HG03457 (cell line): Measurements from ENCODE around the gene C1orf167.

Experiments
- ATAC-seq: cut with Tn5 transposase; IDR thresholded peaks from one replicate; pipeline ENCODE4 v1.9.1; 2021; ENCODE audit warnings: moderate number of reproducible peaks; ENCODE audit not compliant: unreplicated experiment

Gene C1orf167

DNA sequence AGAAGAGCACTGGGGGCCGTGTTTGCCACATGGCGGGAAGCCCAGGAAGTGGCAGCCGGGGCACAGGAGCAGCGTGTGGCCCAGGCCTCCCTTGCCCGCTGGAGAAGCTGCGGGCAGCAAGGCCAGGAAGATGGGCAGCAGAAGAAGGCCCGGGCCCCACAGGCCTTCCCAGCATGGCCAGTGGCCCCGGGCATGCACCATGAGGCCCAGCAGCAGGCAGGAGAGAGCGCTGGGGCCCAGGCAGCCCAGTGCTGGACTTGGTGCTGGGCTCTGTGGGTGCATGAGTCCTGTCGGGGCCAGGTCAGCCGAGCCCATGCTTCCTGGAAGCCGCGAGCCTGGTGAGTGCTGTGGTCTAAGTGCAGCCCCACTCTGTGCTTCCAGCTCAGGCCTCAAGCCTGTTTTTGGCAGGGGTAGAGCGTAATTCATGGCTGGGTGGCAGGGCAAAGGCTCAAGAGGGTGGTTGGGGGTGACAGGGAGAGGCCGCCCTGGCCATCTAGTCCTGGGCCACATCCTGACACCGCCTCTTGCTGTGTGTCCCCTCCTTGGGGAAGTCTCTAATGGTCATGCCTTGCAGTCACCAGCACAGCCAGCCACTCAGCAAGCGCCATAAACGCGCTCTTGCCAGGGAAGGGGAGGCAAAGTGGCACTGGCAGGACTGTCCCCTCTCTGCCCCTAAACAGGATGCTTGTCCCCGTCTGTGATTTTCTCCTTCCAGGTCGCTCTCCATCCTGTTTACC, 22.4 kb downstream of the C1orf167 start:
- no peak for ATAC-seq

GRCh38 chr1:11784993-11785769, 23.2 kb downstream of the C1orf167 start:
- ATAC-seq = no peak

DNA sequence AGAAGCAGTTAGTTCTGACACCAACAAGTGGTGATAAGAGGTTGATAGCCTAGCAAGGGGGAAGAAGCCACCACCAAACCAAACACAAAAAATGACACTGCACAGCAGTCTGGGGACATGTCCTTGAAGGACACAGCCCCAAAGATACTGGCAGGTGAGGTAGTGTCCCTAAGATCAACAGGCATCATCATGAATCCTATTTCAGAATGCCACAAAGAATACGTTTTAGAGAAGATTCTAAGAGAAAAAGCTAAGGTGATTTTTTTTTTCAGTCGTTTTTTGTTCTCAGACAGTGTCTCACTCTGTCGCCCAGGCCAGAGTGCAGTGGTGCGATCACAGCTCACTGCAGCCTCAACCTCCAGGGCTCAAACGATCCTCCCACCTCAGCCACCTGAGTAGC, 24.2 kb downstream of the C1orf167 start:
- ATAC-seq = no peak

DNA sequence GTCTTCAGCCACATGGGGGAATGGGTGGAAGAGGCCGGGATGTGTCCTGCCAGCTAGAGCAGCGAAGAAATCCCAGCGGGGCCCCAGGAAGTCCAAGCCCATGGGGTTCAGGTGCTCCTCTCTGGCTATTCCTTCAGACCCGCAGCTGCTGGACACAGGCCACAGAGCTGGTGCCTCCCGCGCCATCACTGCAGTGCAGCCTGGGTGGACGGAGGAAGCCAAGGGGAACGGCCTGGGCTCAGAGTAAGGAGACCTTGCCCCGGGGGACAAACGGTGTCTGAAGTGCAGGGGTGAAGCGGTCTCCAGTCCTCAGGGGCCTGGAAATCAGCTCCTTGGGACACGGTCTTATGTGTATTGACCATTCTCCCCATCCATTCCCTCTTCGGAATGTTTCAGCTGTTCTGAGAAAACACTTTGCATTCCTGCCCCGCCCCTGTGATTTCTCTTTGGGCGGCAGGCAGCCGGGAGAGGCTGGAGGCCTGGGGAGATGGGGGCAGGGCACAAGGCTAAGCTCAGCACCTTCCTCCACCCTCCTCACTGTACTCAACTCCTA, 25.3 kb downstream of the C1orf167 start:
- ATAC-seq = no peak

- ATAC-seq = no peak
Measured at GRCh38 chr1:11787804-11788436, 25.9 kb downstream of the C1orf167 start.

- ATAC-seq = no peak
Measured at GRCh38 chr1:11788549-11789053, 26.6 kb downstream of the C1orf167 start.

DNA sequence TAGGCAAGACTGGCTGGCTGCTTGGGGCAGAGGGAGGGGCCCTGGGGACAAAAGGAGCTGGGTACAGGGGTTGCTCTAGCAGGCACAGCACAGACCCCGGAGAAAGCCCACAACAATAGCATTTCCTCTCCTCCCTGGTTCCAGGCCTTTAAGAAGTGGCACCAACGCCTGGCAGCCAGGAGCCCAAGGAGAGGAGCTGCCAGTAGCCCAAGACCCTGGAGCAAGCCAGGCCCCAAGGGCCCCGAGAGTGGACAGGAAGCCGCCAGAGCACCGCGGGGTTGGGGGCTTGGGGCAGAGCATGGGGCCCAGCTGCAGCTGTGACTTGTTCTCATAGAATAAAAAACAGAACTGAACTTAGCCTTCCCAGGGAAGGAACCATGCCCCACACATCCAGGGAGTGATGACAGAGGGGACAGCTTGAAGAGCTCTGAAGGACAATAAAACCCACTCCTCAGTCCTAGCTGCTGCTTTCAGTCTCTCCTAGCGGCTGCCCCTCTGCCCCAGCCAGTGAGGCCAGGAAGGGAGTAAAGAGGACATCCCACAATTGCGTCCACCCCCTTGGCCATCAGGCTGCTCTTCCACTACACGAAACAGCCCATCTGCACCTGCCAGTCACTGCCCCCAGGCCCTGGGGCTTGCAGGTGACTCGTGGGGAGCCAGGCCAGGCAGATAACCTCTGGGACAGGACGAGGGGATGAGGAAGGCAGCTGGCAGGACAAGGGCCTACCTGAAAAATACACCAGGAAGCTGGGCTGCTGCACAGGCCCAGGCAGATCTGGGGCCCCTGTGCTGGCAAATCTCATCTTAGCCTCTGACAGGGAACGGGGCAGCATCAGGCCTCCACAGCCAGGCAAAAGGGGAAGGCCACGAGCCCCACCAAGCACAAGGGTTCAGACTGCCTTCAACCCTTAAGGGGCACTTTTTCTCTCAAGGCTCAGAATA, 27.4 kb downstream of the C1orf167 start:
- ATAC-seq = no peak

DNA sequence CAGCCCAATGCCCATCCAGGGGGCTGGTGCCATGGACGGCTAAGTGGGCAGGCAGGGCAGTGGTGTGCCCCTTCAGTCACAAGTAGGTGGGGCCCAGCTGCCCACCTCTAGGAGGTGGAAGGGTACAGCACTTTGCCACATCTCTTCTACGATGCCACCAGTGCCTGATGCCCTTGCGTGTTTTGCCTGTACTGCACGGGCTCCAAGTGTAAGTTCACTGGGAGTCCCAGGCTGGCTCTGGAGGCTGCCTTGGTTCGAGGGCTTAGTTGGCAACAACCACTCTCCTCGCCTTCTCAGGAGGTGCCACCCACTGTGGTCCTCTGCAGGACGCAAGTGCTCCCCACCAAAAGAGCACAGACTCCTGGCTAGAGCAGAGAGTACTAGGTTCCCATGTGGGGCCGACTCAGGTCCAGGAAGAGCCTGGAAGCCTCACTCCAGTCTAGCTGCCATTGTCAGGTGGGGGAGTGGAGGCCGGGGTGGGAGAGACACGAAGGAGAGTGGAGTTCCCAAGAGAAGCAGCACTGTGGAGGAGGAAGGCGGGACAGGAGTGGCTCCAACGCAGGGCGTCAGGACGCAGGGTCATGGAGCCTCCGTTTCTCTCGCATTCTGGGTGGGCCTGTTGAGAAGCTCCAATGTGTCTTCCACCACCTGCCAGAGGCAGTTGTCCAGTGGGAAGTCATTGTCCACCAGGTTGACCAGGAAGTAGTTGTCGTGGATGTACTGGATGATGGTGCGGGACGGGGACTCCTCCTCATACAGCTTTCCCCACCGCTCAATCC, 28.3 kb downstream of the C1orf167 start:
- ATAC-seq = no peak

- ATAC-seq = no peak
Measured at GRCh38 chr1:11790880-11791715, 29.1 kb downstream of the C1orf167 start.

DNA sequence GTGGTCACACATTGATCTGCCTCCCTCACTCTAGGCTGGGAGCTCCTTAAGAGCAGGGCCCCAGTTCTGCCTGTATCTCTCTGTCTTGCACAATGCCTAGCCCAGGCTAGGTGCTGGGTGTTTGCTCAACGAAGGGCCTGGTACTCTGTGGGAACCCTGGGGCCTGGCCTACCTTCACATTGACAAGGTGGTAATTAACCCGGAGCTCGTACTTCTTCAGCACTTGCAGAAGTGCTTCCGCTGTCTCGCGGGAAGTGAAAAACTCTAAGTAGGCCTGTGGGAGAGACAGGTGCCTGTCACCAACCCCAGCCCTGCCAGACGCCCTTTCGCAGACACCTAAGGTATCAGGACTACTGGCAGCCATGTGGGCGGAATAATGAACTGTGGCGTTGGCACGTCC, 30.1 kb downstream of the C1orf167 start:
- ATAC-seq = no peak

DNA sequence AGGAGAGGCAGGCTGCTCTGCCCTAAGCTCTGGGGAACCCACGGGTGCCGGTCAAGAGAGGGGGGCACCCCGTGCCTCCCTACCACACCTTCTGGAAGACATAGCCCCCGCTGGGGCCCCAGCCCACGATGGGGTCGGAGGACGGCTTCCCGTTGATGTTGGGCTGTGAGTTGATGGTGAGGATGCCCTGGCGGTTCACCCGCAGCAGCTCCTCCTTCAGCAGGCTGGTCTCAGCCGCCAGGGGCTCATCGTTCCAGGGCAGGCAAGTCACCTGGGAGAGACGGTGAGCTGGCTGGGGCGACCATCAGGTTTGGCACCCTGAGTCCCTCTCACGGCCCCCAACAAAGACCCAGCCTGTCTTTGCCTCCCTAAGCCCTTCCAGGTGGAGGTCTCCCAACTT, 31.8 kb downstream of the C1orf167 start:
- ATAC-seq = no peak

DNA sequence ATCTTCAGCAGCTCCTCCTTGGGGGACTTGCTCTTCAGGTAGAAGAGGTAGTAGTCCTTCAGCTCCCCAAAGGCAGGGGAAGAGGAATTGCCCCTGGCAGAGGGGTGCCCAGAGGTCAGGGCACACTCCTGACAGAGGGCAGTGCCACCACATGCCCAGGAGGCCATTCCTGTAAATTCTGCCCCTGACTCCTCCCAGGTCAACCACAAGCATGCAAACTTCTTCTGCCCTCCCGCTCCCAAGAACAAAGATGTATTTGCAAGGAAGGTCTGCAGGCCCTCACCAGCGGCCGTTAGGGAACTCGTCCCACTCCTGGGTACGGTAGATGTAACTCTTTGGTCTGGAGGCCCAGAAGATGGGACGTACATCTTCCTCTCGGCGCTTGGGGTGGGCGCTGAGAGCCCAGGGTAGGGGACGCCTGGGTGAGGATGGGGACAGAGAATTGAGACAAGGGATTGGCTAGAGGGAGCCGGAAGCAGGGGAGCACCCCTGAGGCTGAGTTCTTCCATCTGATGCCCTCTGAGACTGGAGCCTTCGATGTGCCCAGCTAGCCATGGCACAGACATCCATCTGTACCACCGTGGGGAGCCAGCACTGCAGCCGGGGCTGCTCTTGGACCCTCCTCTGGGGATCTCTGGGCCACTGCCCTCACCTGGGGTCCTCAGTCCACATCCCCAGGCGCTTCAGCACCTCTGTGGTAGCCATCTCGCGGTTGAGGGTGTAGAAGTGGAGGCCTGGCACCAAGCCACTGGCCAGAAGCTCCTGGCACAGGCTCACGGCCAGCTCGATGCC, 32.6 kb downstream of the C1orf167 start:
- no peak for ATAC-seq

DNA sequence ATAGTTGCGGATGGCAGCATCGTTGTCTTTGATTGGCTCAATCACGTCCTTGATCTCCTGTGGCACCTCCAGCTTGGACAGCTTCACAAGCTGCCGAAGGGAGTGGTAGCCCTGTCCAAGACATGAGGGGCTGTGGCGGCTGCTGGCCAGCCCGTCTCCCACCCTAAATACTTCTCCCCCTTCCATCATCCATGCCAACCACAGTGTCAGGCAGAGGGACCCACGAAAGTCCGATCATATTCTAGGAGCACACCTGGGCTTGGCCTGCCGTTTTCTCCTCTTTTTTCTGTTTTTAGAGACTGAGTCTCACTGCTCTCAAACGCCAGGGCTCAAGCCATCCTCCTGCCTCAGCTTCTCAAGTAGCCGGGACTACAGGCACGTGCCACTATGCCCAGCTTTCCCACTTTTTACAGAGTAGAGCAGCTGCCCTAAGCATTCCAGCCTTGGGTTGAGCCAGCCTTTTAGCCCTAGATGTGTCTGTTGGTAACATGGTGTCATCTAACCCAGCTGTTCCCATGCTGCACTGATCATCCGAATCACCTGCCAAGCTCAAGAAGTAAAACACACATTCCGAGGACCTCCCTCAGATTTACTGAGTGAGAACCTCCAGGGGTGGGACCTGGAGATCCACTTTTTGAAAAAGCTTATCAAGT, 33.4 kb downstream of the C1orf167 start:
- ATAC-seq = no peak

DNA sequence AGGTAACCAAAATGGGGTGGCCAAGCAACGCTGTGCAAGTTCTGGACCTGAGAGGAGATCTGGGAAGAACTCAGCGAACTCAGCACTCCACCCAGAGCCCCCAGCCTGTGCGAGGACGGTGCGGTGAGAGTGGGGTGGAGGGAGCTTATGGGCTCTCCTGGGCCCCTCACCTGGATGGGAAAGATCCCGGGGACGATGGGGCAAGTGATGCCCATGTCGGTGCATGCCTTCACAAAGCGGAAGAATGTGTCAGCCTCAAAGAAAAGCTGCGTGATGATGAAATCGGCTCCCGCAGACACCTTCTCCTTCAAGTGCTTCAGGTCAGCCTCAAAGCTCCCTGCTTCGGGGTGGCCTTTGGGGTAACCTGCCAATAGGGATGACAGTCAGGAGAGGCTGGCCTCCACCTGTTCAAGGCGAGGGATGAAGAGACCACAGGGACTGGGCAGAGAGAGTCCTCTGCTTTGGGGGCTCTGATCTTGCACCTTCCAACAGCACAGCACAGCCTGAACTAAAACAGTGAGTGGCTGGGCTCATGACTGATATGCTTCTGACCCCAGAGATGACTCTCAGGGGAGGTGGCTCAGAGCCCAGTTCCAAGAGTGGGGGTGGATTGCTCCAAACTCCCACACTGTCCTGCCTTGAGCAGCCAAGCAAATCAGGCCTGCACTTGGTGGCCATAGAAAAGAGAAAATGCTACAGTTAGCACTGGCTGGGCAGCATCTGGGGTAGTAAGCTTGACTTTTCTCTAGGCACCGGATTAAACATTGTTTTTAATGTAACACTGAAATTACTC, 34.2 kb downstream of the C1orf167 start:
- ATAC-seq = no peak

GRCh38 chr1:11797525-11798216, 35.7 kb downstream of the C1orf167 start:
- no peak for ATAC-seq

DNA sequence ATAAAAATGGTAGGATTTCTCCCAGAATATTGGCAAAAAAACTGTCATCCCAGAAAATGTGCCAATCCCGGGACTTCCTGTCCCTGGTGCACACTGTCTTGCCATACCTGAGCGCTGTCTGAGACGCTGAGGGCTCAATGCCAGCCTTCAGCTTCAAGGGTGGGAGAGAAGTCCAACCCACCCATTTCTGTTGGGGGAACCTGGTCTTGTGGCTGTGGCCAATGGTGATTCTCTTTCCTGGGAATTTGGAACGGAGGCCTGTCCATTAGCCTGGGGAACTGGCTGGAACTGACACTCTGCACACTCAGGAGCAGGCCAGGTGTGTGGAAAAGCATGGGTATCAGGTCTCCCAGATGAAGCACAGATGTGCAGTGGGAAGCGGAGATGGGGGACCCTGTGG, 37.1 kb downstream of the C1orf167 start:
- ATAC-seq = no peak
